GM18499 (cell line): ENCODE results near the gene TCF3.
"Not testable (repeated sequence)": the region's sequence is repeated elsewhere in the genome, so short reads cannot be mapped to it uniquely, and the experiment has no call there.

Source experiments
- ATAC-seq: cut with Tn5 transposase; IDR thresholded peaks from one replicate; pipeline ENCODE4 v1.9.1; 2021; ENCODE audit warnings: moderate number of reproducible peaks; ENCODE audit not compliant: insufficient read depth, unreplicated experiment

The TCF3 gene

GRCh38 chr19:1652471-1653299 is at the start of gene TCF3:
Gene TCF3 (minus strand): TSS chr19:1652615. CDS start chr19:1650248, 2,367 bp downstream.
- peak; percentile 44 for ATAC-seq

GRCh38 chr19:1700733-1701663 is 48.6 kb upstream of the TCF3 start:
- no peak for ATAC-seq

GRCh38 chr19:1699998-1700732 is 47.8 kb upstream of the TCF3 start:
- no peak for ATAC-seq

DNA sequence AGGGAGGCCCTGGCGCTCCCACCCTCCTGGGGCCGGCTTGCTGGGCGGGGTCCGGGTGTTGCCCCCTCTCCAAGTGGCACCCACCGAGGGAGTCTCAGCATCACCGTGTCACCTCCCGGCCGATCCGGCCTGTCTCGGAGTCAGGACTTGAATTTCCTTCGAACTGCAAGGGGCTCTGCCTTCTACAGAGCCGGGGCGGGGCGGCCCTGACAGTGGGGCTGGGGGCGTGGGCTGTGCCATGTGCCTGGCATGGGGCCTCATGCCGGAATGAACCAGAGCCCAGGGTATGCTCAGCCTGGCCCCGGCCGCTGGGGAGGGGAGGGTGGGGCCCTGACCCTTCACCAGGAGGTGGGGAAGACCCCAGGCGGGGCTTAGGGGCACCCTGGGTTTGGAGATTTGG is 47.0 kb upstream of the TCF3 start:
- no peak for ATAC-seq

GRCh38 chr19:1698636-1699035 is 46.2 kb upstream of the TCF3 start:
- no peak for ATAC-seq

DNA sequence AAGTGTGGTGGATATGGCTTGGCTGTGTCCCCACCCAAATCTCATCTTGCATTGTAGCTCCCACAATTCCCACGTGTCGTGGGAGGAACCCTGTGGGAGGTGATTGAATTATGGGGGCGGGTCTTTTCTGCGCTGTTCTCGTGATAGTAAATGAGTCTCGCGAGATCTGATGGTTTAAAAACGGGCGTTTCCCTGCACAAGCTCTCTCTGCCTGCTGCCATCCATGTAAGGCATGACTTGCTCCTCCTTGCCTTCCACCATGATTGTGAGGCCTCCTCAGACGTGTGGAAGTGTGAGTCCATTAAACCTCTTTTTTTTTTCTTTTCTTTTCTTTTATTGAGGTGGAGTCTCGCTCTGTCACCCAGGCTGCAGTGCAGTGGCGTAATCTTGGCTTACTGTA is 43.1 kb upstream of the TCF3 start:
- not testable (repeated sequence) for ATAC-seq

DNA sequence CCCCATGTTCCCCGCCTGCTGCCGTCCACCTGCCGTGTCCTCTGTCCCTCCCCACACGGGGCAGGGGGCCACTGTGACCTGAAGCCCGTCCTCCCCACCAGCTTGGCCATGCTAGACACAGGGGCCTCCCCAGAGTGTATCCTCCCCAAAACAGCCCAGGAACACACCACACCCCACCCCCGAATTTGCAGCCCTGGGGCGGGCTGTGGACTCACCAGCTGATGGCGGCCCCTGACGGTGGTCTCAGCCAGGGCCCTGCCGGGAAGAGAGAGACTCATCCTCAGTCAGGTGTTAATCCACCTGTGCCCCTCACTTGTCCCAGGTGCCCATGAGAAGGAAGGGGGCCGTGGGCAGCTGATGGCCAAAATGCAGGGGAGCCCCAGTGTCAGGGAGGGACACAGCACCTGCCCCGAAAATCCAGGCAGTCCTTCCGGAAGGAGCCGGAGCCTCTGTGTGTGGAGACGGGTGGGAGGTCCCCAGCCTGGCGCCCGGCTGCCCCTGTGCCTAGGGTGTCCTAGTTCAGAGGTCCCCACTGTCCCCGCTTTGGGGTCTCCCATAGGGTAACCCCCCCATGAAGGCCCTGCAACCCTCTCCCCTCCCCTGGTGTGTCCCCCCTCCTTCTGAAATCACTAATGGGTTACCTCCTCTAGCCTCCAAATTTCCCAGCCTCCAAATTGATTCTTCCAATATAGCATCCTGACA is 39.3 kb upstream of the TCF3 start:
- no peak for ATAC-seq

DNA sequence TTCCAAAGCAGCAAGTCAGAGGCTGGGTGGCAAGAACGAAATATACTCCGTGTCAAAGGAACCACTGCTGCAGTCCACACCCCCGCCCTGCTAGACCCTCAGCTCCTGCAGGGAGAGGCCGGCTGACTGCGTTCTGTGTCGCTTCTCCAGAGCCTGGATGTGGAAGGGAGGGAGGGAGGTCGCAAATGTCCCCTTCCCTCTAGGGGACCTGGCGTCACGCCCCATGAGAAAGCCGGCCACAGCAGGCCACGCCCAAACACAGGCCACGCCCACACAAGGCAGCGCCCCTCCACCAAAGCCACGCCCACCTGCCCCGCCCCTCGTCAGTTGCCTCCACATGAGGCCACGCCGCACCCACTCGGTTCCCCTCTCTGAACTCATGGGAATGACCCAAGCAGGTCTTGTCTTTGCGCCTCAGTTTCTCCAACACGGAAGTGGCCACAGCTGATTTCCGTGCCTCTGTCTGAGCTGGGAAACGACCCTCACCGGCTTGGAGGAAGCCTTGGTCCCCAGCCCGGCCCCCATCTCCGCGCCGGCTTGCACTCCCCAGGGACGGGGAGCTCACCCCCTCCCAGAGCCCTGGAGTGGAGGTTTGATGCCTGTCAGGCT is 38.4 kb upstream of the TCF3 start:
- ATAC-seq, result no peak

GRCh38 chr19:1685785-1686184 is 33.4 kb upstream of the TCF3 start:
- not testable (repeated sequence) for ATAC-seq

GRCh38 chr19:1685046-1685445 is 32.6 kb upstream of the TCF3 start:
- ATAC-seq, result no peak

DNA sequence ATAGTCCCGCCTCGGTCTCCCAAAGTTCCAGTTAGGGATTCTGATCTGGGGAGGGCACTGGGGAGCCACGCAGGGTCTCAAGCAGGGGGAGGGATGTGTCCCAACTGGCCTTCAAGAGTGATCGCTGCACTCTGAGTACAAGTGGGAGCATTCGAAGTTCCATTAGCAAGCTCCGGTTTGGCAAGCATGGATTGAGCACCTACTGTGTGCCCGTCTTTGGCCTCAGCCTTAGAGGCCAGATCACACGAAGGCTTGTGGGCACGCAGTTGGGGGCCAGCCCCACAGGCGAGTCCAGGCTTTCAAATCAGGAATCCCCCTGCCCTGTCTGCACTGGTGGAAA is 32.1 kb upstream of the TCF3 start:
- ATAC-seq, result no peak

GRCh38 chr19:1683869-1684572 is 31.6 kb upstream of the TCF3 start:
- ATAC-seq, result no peak

GRCh38 chr19:1680976-1681375 is 28.6 kb upstream of the TCF3 start:
- ATAC-seq, result no peak

DNA sequence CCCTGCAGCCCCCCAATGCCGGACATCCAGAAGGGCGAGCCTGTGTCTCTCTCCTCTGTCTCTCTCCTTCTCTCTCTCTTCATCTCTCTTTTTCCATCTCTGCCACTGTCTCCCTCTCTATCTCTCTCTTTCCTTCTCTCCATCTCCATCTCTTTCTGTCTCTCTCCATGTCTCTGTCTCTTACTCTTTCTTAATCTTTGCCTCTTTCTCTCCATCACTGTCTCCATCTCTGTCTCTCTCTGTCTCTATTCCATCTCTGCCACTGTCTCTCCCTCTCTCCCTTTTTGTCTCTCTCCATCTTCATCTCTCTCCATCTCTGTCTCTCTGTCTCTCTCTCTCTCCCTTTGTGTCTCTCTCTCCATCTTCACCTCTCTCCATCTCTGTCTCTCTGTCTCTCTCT is 25.7 kb upstream of the TCF3 start:
- no peak for ATAC-seq

DNA sequence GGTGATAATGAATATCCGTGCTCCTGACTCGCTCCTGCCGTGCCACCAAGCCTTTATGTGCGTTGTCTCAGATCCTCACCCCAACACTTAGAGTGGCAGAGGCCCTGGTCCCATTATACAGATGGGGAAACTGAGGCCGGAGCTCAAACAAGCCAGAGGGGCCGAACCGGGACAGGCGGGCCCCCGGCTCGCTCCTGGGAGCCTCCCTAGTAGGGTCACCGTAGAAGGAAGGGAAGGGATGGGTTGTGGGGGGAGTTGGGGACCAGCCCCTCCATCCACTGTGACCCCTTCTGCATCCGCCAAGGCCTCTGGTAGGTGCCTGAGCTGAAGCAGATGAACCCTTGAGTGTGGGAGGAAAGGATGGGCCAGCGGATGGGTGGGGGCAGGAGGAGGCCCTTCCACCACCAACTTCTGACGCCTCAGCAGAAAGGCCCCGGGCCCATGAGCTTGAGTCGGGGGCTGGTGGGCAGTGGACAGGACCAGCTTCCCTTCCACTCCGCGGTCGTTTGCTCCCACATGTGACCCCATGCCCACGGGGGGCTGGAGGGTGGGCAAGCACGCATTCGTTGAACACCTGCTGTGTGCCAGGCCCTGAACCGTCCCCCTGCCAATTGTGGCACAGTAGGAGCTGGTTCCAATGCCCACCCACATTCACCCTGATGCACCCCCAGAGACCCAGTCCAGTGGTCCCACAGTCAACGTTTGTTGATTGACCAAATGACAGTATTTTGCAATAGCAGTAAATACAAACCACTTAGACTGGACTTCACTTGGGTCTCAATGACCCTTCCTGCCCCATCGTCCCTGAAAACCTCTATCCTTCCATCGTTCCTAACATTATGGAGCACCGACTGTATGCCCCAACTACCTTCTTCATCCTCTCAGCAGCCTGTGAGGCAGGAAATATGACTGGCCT is 24.2 kb upstream of the TCF3 start:
- no peak for ATAC-seq

- no peak for ATAC-seq
Observed at GRCh38 chr19:1675633-1676350, 23.4 kb upstream of the TCF3 start.

- no peak for ATAC-seq
Observed at GRCh38 chr19:1674293-1674679, 21.9 kb upstream of the TCF3 start.
